Effector memory CD4-positive, alpha-beta T cell (primary cell): ENCODE measurements around the gene VAV2.

Experiments used
- DNase-seq, 3 donors: peaks; one replicate each; pipeline ENCODE4 v3.0.0-alpha.2; 2020
- H3K27ac ChIP-seq: 2 replicates; pipeline ENCODE4 v1.7.0; 2013; ENCODE audit warnings: mild to moderate bottlenecking, low read length, moderate library complexity; ENCODE audit not compliant: insufficient read depth, poor library complexity, severe bottlenecking
- H3K27me3 ChIP-seq: replicated peaks from 2 replicates; pipeline ENCODE4 v1.7.0; 2013; ENCODE audit warnings: mild to moderate bottlenecking, low read length; ENCODE audit not compliant: insufficient read depth, control insufficient read depth, poor library complexity, severe bottlenecking
- H3K36me3 ChIP-seq: 2 replicates; pipeline ENCODE4 v1.7.0; 2013; ENCODE audit warnings: mild to moderate bottlenecking, low read length, moderate library complexity; ENCODE audit not compliant: control insufficient read depth, insufficient read depth
- H3K4me1 ChIP-seq: 2 replicates; pipeline ENCODE4 v1.7.0; 2013; ENCODE audit warnings: low read length, mild to moderate bottlenecking; ENCODE audit not compliant: control insufficient read depth, insufficient read depth, poor library complexity, severe bottlenecking
- H3K4me3 ChIP-seq: 2 replicates; pipeline ENCODE4 v1.7.0; 2013; ENCODE audit warnings: low read length, low read depth, mild to moderate bottlenecking; ENCODE audit not compliant: insufficient read depth, poor library complexity, severe bottlenecking
- H3K9me3 ChIP-seq: 2 replicates; pipeline ENCODE4 v1.7.0; 2013; ENCODE audit warnings: mild to moderate bottlenecking, low read length, moderate library complexity; ENCODE audit not compliant: control insufficient read depth

Gene VAV2

DNA sequence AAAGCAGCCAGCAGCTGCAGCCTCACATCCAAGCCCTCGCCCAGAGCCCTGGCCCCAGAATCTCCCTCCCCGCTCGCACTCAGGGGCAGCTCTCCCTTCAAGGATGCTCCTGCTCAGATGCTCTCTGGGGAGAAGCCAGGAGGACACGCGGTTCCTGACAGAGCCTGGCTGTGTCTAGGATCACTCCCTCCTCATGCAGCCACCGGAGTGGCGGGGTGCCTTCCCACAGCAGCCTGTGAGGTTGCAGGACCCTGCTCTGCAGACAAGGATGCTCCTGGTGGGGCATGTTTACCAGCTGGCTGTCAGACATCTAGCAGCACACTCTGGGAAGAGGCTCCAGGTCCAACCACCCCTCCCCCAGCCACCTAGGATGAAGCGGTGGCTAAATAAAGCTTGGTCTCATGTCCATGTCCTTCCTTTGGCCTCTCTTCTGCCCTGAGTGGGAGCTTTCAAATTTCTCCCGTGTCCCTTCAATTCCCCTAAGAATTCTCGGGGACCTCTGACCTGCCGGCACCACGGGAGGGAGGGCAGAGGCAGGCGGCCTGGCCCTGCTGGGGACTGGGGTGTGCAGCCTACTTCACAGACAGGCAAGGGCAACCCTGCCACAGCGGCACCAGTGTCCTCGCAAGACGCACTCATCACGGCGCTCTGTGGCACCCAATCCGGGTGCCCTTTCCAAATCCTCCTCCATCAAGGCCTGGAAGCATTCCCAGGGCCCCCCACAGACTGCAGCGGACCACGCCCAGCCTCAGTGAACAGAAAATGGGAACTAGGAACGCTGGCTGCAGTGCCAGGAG is 165.6 kb downstream of the VAV2 start:
- Histone ChIP-seq H3K36me3 (no peaks in the 10 kb centered on the region), H3K4me3 (no peak overlapping the region), H3K27me3 (no peaks in the 10 kb centered on the region), H3K9me3 (no peaks in the 10 kb centered on the region), H3K4me1 (no peaks in the 10 kb centered on the region), H3K27ac (no peak overlapping the region)
- no peak for DNase-seq

DNA sequence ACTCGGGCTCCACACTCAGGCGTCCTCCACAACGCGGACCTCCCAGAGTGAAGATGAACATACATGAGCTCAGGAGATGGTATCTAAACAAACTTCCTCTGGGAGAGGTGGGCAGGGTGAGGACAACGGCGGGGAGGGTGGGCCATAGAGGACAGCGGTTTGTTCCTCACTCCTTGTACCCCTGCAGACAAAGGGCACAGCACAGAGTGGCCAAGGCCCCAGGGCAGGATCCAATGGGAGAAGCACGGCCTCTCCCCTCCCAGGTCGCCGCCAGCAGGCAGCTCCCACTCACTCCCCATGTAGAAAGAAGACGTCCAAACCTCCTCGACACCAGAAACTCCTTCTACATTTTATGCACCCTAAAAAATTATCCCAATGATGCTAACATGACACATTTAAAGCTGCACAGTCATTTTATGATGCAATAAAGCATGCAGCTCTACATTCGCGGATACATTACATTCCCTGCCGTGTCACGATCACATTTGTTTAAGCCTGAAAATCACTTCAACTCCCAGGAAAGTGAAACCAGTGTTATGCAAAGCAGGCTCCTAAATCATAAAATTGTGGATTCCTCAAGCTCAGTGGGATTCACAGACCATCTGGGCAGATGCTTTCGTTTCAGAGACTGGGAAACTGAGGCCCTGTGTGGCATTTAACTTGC is 166.4 kb downstream of the VAV2 start:
- Histone ChIP-seq H3K4me3 (no peak overlapping the region), H3K4me1 (no peaks in the 10 kb centered on the region), H3K27ac (no peak overlapping the region), H3K36me3 (no peaks in the 10 kb centered on the region), H3K27me3 (no peaks in the 10 kb centered on the region), H3K9me3 (no peaks in the 10 kb centered on the region)
- DNase-seq = no peak

DNA sequence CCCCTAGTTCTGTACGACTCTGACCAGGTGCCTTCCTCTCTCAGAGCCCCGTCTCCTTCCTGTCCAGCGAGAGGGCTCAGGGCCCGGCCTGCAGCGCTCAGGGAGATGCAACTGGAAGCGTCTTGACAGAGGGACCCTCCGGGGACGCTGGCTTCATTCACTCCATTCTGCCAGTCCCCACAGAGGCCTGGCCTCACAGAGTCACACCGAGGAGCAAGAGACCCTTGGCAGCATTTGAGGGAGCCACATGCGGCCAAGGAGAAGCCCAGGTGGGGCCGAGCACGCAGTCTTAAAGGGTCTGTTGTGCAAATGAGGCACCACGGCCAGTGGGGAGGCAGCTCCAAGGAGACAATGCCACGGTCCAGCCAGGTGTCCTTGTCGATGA is 167.3 kb downstream of the VAV2 start:
- Histone ChIP-seq H3K27me3 (no peaks in the 10 kb centered on the region), H3K9me3 (no peaks in the 10 kb centered on the region), H3K4me1 (no peaks in the 10 kb centered on the region), H3K4me3 (no peak overlapping the region), H3K36me3 (no peaks in the 10 kb centered on the region), H3K27ac (no peak overlapping the region)
- DNase-seq = no peak

DNA sequence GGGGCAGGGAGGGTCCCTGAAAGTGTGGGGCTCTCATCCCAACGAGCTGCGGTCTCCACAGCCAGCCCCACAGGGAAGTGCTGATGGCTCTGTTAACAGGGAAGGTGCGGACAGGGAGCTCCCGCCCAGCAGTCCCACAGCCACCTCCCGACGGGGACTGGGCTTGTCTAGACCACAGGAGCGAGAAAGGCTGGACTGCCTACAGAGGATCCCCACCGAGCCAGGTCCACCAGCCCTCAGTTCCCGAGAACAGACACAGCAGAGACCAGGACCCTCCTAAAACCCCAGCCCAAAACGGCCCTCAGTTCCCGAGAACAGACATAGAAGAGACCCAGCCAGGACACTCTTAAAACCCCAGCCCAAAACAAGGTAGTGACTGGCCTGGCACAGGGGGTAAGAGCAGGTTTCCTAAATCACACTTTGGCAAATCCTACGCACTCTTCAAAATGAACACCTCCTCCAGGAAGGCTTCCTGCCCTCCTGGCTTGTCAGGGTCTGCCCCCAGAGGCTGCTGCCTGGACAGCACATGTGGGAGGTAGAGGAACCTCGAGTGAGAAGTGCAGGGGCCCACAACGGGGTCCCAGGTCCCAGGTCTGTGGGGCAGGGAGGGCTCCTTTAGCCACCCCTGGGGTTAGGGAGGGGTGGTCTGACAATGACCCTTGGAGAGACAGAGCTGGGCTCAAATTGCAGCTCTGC is 167.9 kb downstream of the VAV2 start:
- DNase-seq = no peak
- Histone ChIP-seq H3K4me3 (no peak overlapping the region), H3K36me3 (no peaks in the 10 kb centered on the region), H3K9me3 (no peaks in the 10 kb centered on the region), H3K27ac (no peak overlapping the region), H3K4me1 (no peaks in the 10 kb centered on the region), H3K27me3 (no peaks in the 10 kb centered on the region)

DNA sequence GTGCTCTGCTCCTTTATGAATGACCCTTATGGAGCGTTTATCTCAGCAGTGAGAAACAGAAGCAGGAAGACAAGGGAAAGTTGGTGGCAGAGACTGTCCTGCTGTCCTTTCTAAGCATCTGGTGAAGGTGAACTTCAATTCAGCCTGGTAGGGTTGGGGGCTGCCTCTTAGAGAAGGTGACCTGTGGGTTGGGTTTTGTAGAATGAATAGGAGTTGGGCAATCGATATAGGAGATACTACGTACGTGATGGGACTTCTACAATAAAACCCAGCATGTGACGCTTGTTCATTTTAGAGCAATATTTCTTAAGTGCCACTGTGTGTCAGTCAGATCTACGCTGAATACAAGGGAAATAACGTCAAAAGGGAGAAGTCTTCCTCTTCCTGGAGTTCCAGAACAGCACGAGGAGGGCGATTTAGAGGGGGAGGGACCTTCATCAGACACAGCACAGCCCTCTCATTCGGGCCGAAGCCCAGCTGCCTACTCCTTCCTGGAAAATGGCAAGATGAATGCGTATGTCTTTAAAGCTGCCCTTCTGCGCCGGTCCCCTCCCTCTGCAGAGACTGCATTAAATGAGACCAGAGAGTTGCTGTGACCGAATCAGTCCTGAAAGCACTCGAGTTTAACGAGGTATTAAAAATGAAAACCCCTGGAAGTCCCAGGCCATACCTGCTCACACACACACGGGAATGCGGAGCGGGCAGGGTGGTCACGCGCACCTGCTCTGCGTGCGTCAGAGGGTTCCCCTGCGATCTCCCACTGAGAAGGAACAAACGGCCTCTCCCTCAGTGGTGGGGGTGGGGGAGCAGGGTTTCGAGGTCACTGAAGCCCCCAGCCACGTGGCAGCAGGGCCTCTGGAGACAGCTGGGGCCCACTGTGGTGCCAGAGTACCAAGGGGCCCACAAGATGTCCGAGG is 168.7 kb downstream of the VAV2 start:
- Histone ChIP-seq H3K36me3 (no peaks in the 10 kb centered on the region), H3K4me1 (no peaks in the 10 kb centered on the region), H3K4me3 (no peak overlapping the region), H3K9me3 (no peaks in the 10 kb centered on the region), H3K27me3 (no peaks in the 10 kb centered on the region), H3K27ac (no peak overlapping the region)
- no peak for DNase-seq

DNA sequence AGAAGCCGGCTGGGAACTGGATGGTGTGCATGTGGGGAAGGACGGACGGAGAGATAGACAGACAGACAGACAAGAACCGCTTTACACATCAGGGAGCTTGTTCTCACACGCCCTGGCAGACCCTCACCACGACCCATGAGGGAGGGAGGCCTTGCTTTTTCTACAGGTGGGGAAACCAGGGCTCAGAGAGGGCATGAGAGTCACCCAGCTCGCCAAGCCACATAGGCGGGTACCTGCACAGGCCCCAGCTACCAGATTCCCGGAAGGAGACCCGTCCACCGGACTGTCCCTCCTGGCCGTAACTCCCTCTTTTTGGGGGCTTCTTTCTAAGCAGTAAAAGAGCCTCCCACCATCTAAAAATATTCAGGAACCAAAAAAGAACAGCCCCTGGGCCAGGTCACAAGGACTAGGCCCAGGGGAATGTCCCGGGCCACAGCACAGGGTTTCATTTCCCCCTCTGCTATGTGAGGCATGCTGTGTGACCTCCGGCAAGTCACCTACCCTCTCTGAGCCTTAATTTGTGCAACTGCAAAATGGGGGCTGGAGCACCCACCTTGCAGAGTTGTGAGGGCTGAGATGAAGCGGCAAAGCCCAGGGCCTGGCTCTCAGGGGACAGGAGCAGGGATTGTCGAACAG is 169.6 kb downstream of the VAV2 start:
- Histone ChIP-seq H3K27ac (no peak overlapping the region), H3K36me3 (no peaks in the 10 kb centered on the region), H3K4me1 (no peaks in the 10 kb centered on the region), H3K27me3 (no peaks in the 10 kb centered on the region), H3K9me3 (no peaks in the 10 kb centered on the region), H3K4me3 (no peak overlapping the region)
- DNase-seq = no peak

DNA sequence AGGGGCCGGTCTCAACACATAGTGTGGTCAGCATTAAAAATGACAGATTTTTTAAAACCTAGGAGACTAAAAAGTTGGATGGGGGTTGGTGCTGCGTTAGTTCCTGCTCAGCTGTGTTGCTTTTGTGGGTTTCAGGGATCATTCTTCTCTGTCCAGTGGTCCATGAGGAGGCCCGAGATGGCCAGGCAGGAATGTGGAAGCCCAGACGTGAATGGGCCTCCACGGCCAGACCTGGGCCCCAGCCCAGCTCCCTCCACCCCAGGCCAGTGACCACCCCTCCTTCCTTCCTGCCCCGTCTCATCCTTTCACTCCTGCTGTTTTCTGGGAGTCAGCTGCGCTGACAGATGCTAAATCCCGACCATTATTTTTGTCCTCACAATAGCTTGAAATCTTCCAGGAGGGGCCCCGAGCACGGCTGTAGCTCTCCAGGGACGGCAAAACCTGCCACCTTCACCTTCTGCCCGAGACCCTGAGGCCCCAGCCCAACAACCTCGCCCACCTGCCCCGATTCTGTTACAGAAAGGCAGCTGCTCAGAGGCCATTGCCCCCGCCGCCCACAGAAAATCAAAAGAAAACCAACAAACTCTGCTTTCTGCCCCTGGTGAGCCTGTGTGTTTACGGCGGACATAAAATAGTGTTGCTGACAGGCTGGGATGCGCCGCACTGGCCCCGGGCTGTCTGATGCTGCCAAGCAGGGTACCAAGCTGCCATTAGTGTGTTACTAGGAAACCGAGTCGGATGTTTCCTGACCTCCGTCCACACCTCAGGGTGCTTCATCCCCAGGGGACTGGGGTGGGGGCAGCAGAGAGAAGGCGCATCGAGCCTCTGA is 170.3 kb downstream of the VAV2 start:
- no peak for DNase-seq

DNA sequence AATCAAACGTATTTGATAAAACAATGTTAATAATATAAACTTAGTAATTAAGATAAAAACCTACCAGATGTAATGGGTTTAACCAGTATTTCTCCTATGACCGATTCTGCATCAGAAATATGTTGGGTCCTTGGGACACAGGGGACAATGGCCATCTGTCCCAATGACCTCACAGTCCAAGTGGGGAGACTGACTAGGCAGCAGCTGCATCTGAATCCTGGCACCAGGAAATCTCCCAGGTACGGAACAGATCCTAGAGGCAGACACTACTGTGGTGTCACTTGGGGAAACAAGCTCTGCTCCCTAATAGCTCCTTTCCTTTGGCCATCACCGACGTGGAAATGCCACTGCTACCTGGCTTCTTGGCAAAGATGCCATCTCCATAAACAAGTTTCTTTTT is 172.2 kb downstream of the VAV2 start:
- Histone ChIP-seq H3K27ac (no peak overlapping the region), H3K27me3 (no peaks in the 10 kb centered on the region), H3K9me3 (no peaks in the 10 kb centered on the region), H3K4me1 (no peaks in the 10 kb centered on the region), H3K36me3 (no peaks in the 10 kb centered on the region), H3K4me3 (no peak overlapping the region)
- no peak for DNase-seq

More for the DNA sequence above, 170.3 kb downstream of the VAV2 start:
- Histone ChIP-seq H3K9me3 (no peaks in the 10 kb centered on the region), H3K27me3 (no peaks in the 10 kb centered on the region), H3K4me3 (no peak overlapping the region), H3K4me1 (no peaks in the 10 kb centered on the region), H3K27ac (no peak overlapping the region), H3K36me3 (no peaks in the 10 kb centered on the region)

DNA sequence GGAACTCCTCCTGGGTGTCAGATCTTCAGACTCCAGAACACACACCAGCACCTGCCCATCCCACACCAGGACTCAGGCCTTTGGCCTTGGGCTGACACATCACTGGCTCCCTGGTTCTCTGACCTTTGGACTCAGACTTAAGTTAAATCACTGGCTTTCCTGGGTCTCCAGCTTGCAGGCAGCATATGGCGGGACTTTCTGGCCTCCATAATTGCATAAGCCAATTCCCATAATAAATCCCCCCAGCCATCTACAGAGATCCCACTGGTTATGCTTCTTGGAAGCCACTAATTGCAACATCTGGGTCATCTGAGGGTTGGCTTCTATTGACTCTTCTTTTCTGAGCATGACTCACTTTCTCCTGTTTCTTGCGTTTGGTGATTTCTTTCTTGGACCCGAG is 173.7 kb downstream of the VAV2 start:
- DNase-seq = no peak
- H3K36me3 ChIP-seq = no peaks in the 10 kb centered on the region
- H3K4me3 ChIP-seq = no peak overlapping the region
- H3K27ac ChIP-seq = no peak overlapping the region
- H3K9me3 ChIP-seq = no peaks in the 10 kb centered on the region
- H3K27me3 ChIP-seq = no peaks in the 10 kb centered on the region
- H3K4me1 ChIP-seq = no peaks in the 10 kb centered on the region
